HG02678 (cell line): ENCODE measurements around the gene INO80B.
"Not testable (repeated sequence)": the region's sequence is repeated elsewhere in the genome, so short reads cannot be mapped to it uniquely, and the experiment has no call there.

Source experiments
- ATAC-seq: cut with Tn5 transposase; IDR thresholded peaks from one replicate; pipeline ENCODE4 v1.9.1; 2021; ENCODE audit warnings: mild to moderate bottlenecking, moderate library complexity; ENCODE audit not compliant: unreplicated experiment

Gene INO80B

GRCh38 chr2:74424995-74425406 is 29.9 kb upstream of the INO80B start:
- no peak for ATAC-seq

DNA sequence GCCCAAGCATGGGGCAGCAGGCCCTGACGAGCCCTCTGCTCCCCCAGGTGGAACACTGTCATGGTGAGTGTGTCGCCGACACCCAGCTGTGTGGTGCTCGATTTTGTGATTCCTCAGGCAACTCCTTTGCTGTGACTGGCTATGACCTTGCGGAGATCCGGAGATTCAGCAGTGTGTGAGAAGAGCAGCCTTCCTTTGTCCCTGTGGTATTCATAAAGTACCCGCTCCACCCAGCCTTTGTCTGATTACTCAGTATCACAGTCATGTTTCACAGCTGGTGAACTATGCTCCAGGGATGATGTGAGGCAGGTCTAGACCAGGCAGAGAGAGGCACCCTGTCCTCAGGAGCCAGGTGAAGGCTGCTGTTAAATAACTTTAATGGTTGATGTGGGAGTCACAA is 29.4 kb upstream of the INO80B start:
- no peak for ATAC-seq

- ATAC-seq: no peak
These were observed 28.6 kb upstream of the INO80B start for GRCh38 chr2:74426181-74426758.

DNA sequence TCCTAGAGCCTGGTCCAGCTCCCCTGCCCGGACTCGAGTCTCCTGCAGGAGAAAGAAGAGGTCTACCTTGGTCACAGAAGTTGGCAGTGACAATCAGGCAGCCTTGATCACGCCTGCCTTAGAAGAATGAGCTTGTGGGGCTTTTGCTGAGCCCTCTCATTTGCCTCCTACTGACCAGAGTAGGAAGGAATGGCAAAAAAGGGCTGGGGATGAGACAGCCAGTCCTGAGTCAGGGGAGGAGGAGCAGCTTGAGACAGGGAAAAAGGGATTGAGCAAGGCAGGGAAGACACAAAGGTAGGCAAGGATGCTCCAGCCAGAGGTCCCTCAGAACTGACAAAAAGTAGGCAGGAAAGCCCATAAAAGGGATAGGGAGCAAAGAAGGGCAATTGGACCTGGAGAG is 27.3 kb upstream of the INO80B start:
- no peak for ATAC-seq

DNA sequence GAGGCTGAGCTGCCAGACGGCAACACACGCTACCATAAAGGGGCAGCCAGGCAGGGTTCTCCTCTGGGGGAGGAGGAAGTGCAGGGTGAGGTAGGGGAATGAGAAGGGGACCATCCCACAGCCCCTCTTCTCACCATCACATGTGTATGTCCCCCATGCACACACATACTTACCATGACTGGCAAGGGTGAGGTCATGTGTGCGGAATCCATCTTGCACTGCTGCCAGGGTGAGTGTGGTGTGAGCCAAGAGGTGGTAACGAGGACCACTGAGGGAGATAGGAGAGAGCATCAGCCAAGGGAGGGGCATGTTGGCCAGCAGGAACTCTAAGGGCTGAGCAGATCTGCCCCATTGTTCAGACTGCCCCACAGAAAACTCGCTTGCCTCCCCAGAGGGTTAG is 26.2 kb upstream of the INO80B start:
- no peak for ATAC-seq

DNA sequence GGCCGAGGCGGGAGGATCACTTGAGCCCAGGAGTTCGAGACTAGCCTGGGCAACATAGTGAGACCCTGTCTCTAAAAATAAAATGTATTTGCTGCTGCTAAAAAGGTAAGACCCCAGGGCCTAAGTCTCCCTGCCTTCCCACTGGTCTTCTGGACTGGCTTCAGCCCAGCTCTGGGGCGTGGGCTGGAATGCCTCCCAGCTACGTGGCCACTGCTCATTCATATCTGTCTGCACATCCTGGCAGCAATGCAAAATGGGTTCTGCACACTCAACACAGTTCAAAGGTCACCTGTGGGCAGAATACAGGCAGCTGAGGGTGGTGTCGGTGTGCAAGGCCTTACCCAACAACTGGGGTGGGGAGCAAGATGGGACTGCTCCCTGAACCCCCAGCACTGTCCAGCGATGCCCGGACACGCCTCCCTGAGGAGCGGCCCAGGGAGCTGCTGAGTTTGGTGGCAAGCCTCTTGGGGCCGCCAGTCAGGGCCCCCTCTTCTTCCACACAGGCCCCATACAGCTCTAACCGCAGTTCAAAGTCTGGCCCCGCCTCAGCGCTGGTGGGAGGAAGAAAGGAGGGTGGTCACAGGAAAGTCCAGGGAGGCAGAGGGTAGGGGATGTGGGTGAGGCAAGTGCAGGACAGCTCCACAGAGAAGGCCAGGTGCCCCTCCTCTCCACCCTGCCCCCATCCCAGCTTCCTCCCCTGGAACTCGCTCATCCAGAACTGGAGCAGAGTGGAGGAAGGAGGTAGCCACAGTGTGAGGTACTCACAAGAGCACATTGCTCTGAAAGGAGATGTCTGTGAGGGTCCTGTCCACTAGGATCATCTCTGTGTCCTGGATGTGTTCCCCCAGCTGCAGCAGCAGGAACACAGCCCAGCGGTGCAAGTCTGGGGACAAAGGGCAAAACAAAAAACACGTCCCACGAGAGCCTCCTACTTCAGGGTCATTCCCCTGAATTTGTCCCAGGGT is 25.1 kb upstream of the INO80B start:
- ATAC-seq: no peak

DNA sequence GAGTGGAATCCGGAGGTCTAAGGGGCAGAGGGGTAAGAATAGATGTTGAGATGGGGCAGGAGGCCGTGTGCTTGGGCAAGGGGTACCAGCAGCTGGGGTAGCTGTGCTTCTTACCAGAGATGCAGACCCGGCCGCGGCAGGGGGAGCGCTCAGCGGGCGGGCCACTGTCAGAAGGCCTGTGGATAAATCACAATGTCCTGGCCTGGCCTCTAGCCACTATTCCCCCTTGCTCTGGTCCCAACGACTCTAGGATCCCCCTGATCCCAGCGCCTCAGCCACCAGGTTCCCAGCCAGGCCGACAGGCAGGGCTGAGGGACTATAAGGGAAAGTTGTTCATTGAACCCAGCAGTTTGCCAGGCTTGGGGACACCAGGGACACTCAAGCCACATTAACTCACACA is 24.4 kb upstream of the INO80B start:
- no peak for ATAC-seq

DNA sequence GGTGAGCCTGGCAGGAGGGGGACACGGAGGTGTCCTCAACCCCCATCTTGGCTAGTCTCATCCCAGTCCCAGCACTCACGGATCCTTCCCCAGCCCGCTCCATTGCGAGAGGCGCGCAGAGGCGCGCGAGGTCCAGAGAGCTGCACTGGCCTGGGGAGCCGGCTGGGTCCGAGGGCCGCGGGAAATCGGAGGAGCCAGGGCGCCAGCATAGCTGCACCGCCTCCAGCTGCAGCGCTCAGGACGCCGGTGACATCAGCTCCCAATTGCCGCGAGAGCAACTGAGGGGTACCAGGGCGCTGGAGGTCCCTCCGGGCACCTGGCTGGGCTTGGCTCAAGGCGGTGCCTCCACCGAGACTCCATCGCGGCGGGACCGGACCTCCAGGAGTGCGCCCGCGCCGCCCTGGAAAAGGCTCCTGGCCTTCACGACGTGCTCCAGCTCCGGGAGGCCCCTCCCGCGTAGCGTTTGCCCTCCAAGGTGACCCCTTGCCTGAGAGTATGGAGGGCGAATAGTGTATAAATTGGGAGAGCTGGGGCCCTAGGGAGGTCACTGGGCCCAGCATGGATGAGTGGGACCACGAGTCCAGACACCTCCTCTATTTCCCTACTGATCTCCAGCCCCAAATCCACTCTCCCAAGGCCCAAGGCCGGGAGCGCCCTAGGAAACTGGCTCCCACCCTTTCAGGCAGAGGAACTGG is 18.6 kb upstream of the INO80B start:
- ATAC-seq: no peak

DNA sequence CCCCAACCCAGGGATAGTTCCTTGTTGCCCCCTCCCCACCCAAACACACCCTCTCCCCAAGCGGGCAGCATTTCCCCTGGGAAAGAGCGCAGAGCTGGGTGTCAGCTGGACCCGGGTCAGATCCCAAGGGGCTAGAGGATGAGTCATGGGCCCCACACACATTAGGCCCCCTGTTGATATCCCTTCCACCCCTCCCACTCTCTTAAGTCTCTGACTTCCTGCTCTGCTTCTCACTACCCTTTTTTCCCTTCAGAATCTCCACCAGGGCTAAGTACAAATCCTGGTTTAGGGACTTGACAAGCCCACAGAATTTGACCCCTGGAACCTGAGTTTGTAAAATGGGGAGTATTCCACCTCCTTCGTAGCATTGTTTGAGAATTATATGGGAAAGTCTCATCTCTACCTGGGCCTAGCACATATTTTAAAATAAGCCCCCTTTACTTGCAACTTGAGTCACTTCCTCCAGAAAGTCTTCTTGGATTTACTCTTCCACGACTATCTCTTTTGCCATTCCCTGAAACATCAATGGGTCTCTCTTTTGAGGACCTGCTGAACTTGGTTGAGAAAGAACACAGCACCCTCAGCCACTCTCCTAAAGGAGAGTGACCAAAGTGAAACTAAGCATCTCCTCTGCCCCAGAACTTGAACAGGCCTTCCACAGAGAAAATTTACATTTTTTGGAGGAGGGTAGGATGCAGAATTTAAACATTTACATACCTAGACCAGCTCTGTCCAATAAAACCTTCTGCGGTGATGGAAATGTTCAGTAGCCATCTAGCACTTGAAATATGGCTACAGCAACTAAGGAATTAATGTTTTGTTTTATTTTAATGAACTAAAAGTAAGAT is 17.8 kb upstream of the INO80B start:
- no peak for ATAC-seq

DNA sequence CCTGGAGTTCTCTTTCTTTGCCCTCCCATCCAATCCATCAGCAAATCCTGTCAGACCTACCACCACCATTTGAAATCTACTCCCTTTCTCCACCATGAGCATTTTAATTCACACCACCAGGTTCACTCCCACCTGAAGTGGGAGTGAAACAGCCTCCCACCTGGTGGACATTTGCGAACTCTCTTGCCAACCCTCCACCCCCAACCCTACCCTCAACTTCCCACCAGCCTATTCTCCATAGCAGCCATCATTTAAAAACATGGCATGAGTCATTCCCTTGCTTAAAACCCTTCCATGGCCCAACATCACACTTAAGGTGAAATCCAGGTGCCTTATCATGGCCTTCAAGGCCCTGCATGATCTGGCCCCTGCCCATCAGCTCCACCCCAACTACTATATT is 16.6 kb upstream of the INO80B start:
- ATAC-seq: no peak

DNA sequence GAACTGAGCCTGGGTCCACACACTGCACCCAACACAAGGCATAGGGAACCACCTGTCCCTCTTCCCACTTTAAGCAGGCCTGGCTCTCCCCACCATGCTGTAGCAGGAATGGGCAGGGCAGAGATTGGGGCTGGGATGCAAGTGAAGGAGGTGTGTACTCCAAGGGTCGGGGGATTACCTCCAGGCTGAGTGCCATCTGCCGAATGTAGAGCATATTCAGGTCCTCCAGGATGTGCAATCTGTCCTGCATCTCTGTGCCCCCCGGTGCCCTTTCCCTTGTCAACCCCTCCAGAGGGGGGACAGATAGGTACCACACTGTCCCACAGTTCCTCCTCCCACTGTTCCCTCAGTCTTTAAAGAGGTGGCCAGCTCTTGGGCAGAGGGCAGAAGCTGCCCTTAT is 15.5 kb upstream of the INO80B start:
- no peak for ATAC-seq

- peak; percentile 0 for ATAC-seq
These were observed 15.0 kb upstream of the INO80B start for GRCh38 chr2:74439803-74440377.

- ATAC-seq: peak; percentile 93
These were observed 14.3 kb upstream of the INO80B start for GRCh38 chr2:74440378-74441169.

- ATAC-seq: no peak
These were observed 13.7 kb upstream of the INO80B start for GRCh38 chr2:74441170-74441689.

- no peak for ATAC-seq
These were observed 13.0 kb upstream of the INO80B start, which contains the start of gene RTKN for GRCh38 chr2:74441690-74442482. Gene RTKN, minus strand, starts transcription at chr2:74441937. Its CDS starts 121 bp downstream, at chr2:74441816.

- not testable (repeated sequence) for ATAC-seq
These were observed 12.2 kb upstream of the INO80B start for GRCh38 chr2:74442483-74443297.

DNA sequence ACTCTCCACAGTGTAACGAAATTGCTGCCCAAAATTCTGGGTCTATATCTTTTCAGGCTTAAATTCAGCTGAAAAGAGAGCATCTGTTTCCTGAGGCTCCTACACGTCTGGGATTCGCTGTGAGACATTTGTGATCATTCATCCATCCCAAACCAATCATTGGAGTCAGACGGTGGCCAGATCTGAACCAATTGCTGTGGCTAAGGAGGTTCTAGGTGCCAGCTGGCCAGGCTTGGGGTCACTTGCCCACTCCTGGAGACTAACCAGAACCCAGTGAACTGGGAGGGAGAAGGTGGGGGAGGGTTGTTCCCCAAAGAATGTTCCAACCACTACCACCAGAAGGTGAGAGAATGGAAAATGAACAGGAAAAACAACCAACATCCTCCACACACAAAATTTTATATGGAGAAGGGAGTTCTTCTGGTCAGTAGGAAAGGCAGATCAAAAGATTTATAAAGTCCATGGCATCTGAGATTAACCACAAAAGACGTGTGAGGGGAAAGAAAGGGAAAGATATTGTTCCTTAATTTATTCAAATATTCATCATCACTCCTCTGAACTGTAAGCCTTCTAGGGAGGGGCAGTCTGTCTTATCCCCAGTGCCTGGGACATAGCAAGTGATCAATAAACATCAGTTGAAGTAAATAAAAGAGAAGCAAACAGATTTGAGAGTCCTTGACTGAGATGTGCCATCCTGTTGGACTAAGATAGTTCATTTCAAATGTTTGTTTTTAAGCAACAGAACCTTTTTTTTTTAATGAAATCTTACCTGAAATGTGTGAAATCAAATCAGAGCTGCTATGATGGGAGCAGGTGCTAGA is 10.2 kb upstream of the INO80B start:
- no peak for ATAC-seq
